Tibial nerve (tissue), 4 donors: Measurements from ENCODE around the gene SBK1.

Experiments
- EP300 ChIP-seq, 2 donors: sonication (generic); formaldehyde crosslinking; IDR thresholded peaks; one replicate each; pipeline ENCODE4 v1.6.1; 2017; ENCODE audit warnings: antibody characterized with exemption in 2 of 2, mild to moderate bottlenecking in 1 of 2
- POLR2A ChIP-seq, 2 donors: fragments of 450-650 bp; IDR thresholded peaks; one replicate each; pipeline ENCODE4 v1.6.1; 2017; ENCODE audit warnings: antibody characterized with exemption in 2 of 2, mild to moderate bottlenecking in 2 of 2, moderate library complexity in 2 of 2
- TF ChIP-seq, protein P1 (sequence below), 5 experiments: fragments of 200-600 bp in 3 of 5; fragments of 450-650 bp in 2 of 5; sonication (generic) in 3 of 5; IDR thresholded peaks; one replicate each; pipeline ENCODE4 v1.5.1; 2016 to 2019; ENCODE audit warnings: antibody characterized with exemption in 5 of 5, mild to moderate bottlenecking in 3 of 5, moderate library complexity in 2 of 5

DNA sequence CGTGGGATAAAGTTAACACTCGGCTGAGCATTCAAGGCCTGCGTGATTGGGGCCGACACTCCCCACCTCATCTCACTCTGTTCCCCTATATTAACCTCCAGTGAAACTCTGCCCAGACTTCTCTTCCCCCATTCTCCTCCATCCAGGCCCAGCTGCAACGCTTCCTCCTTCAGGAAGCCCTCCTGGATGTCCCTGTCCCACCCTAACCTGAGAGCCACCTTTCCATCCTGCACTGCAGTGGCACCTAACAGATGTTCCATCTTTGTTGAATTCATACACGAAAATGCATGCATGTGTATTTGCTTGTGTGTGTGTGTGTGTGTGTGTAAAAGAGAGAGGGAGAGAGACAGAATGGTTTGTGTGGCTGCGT, 32.6 kb upstream of the SBK1 start:
- TF ChIP-seq, protein P1, sequence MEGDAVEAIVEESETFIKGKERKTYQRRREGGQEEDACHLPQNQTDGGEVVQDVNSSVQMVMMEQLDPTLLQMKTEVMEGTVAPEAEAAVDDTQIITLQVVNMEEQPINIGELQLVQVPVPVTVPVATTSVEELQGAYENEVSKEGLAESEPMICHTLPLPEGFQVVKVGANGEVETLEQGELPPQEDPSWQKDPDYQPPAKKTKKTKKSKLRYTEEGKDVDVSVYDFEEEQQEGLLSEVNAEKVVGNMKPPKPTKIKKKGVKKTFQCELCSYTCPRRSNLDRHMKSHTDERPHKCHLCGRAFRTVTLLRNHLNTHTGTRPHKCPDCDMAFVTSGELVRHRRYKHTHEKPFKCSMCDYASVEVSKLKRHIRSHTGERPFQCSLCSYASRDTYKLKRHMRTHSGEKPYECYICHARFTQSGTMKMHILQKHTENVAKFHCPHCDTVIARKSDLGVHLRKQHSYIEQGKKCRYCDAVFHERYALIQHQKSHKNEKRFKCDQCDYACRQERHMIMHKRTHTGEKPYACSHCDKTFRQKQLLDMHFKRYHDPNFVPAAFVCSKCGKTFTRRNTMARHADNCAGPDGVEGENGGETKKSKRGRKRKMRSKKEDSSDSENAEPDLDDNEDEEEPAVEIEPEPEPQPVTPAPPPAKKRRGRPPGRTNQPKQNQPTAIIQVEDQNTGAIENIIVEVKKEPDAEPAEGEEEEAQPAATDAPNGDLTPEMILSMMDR (IDR thresholded peaks at IDR 0.05), result no peak
- TF ChIP-seq EP300 (IDR thresholded peaks at IDR 0.05), result no peak
- TF ChIP-seq POLR2A (IDR thresholded peaks at IDR 0.05), result no peak
